Smooth muscle cell of the brain vasculature (primary cell): ENCODE results near the gene KCNC2.
"Not testable (repeated sequence)": the region's sequence is repeated elsewhere in the genome, so short reads cannot be mapped to it uniquely, and the experiment has no call there.

Experiments used
- DNase-seq: peaks from one replicate; pipeline ENCODE4 v3.0.0-alpha.2; 2012; ENCODE audit warnings: low read depth, low spot score

KCNC2 gene

GRCh38 chr12:75209812-75210138 is at the start of gene KCNC2:
Gene KCNC2 (minus strand): TSS chr12:75209839.
- no peak for DNase-seq

GRCh38 chr12:75259143-75259542 is 49.5 kb upstream of the KCNC2 start:
- DNase-seq = no peak

GRCh38 chr12:75257510-75257909 is 47.9 kb upstream of the KCNC2 start:
- no peak for DNase-seq

GRCh38 chr12:75245108-75245507 is 35.5 kb upstream of the KCNC2 start:
- no peak for DNase-seq

- DNase-seq = no peak
Measured at GRCh38 chr12:75239987-75240386, 30.3 kb upstream of the KCNC2 start.

- no peak for DNase-seq
Measured at GRCh38 chr12:75236206-75236605, 26.6 kb upstream of the KCNC2 start.

- DNase-seq = no peak
Measured at GRCh38 chr12:75227132-75227531, 17.5 kb upstream of the KCNC2 start.

GRCh38 chr12:75212072-75212471 is 2.4 kb upstream of the KCNC2 start:
- DNase-seq = no peak

GRCh38 chr12:75208856-75209811 is 505 bp downstream of the KCNC2 start:
- peak; percentile 1 for DNase-seq

GRCh38 chr12:75207338-75208083 is 2.1 kb downstream of the KCNC2 start:
- DNase-seq = no peak

- no peak for DNase-seq
Measured at GRCh38 chr12:75205558-75205957, 4.1 kb downstream of the KCNC2 start.

GRCh38 chr12:75196865-75197264 is 12.8 kb downstream of the KCNC2 start:
- DNase-seq = no peak

GRCh38 chr12:75196408-75196807 is 13.2 kb downstream of the KCNC2 start:
- DNase-seq = no peak

- no peak for DNase-seq
Measured at GRCh38 chr12:75194250-75194649, 15.4 kb downstream of the KCNC2 start.

GRCh38 chr12:75192196-75192595 is 17.4 kb downstream of the KCNC2 start:
- no peak for DNase-seq

GRCh38 chr12:75190846-75191245 is 18.8 kb downstream of the KCNC2 start:
- no peak for DNase-seq

GRCh38 chr12:75185881-75186280 is 23.8 kb downstream of the KCNC2 start:
- not testable (repeated sequence) for DNase-seq

- no peak for DNase-seq
Measured at GRCh38 chr12:75184516-75184915, 25.1 kb downstream of the KCNC2 start.

- no peak for DNase-seq
Measured at GRCh38 chr12:75183967-75184366, 25.7 kb downstream of the KCNC2 start.

GRCh38 chr12:75177997-75178396 is 31.6 kb downstream of the KCNC2 start:
- DNase-seq = peak; percentile 9

GRCh38 chr12:75172611-75173010 is 37.0 kb downstream of the KCNC2 start:
- no peak for DNase-seq

GRCh38 chr12:75170640-75171185 is 38.9 kb downstream of the KCNC2 start:
- DNase-seq = no peak

- DNase-seq = no peak
Measured at GRCh38 chr12:75162845-75163244, 46.8 kb downstream of the KCNC2 start.
